ENCODE data around the gene FTCD. TPM values are rescaled to one million over a fixed set of nuclear protein-coding genes. Genes with fewer than 3 reads are reported as not detected.

The FTCD gene
- total and polyA plus RNA-seq, 2 donors (not counting 3 experiments of a cell fraction or from before 2014, with no cell fraction given), result 0.06 to 1.2 TPM

- H3K27ac ChIP-seq (ENCODE audit: insufficient read depth, low read depth, low read length), result no peak overlapping the region
- H3K79me2 ChIP-seq (ENCODE audit: control insufficient read depth, insufficient read depth, low read length), result no peaks in the 10 kb centered on the region
- H3K36me3 ChIP-seq (ENCODE audit: control insufficient read depth in 2 of 2, extremely low read depth in 1 of 2, insufficient read depth in 2 of 2, low read length in 2 of 2), result no peaks in the 10 kb centered on the region
- H3K4me3 ChIP-seq (replicated peaks in 1 of 3; ENCODE audit: insufficient read depth in 1 of 3, low read depth in 1 of 3, low read length in 3 of 3), result no peak overlapping the region
- H3K9me1 ChIP-seq (replicated peaks; ENCODE audit: control insufficient read depth, extremely low read depth, insufficient read depth, low read length), result no peaks in the 10 kb centered on the region
- H4K20me1 ChIP-seq (replicated peaks; ENCODE audit: control insufficient read depth, extremely low read depth, insufficient read depth, low read length), result no peaks in the 10 kb centered on the region
- ChIA-PET POLR2A (no interaction called here), CTCF (no interaction called here)
- TF ChIP-seq CTCF (IDR thresholded peaks at IDR 0.05; ENCODE audit: extremely low read depth in 1 of 2, insufficient read depth in 1 of 2, low read depth in 1 of 2, low read length in 2 of 2), result no peak
- TF ChIP-seq GATA2 (IDR thresholded peaks at IDR 0.05; ENCODE audit: insufficient read depth, insufficient read length, low read depth, low read length), result no peak
- no peak for TF ChIP-seq MYC (IDR thresholded peaks at IDR 0.05; ENCODE audit: low read depth, low read length)
- no peak for TF ChIP-seq POLR2A (IDR thresholded peaks at IDR 0.05; ENCODE audit: low read depth, low read length)
- no peak for TF ChIP-seq JUN (IDR thresholded peaks at IDR 0.05; ENCODE audit: borderline replicate concordance, insufficient read depth, insufficient read length, low read depth)
- no peak for TF ChIP-seq EZH2 (IDR thresholded peaks at IDR 0.05; ENCODE audit: borderline replicate concordance, low read depth, low read length, severe bottlenecking)
- no peak for TF ChIP-seq MAX (IDR thresholded peaks at IDR 0.05; ENCODE audit: insufficient read depth, insufficient read length)
- TF ChIP-seq POLR2AphosphoS5 (IDR thresholded peaks at IDR 0.05; ENCODE audit: insufficient read depth, low read depth, low read length), result no peak
- TF ChIP-seq FOS (IDR thresholded peaks at IDR 0.05; ENCODE audit: borderline replicate concordance, insufficient read depth, low read length), result no peak
- H3K4me1 ChIP-seq (ENCODE audit: control insufficient read depth, extremely low read depth, insufficient read depth, low read length), result peaks cover 3% of the 10 kb centered on the region
- no peak overlapping the region for H2AFZ ChIP-seq (ENCODE audit: low read depth, low read length)
- no peaks in the 10 kb centered on the region for H3K9me3 ChIP-seq (replicated peaks; ENCODE audit: control insufficient read depth, insufficient read depth, low read length)
- DNase-seq (ENCODE audit: low read depth, low spot score) (no peak), FAIRE-seq (no peak)
- BruUV-seq (replicated peaks), result no TSS peak
- H3K4me2 ChIP-seq (ENCODE audit: insufficient read depth, low read length), result no peak overlapping the region
- H3K27me3 ChIP-seq (ENCODE audit: control insufficient read depth in 2 of 2, insufficient read depth in 2 of 2, low read length in 2 of 2), result no peaks in the 10 kb centered on the region
- dilution Hi-C loops (cut with MboI; ENCODE audit: extremely low pct_ligation_motif_present, low sequenced_read_pairs) (no loop called here), intact Hi-C loops (cut with micrococcal nuclease) (loop anchor here (5.0 kb wide), 1 partner anchor 81 kb away; the partner anchor contains the start of gene LSS)
- H3K9ac ChIP-seq (replicated peaks; ENCODE audit: extremely low read depth, insufficient read depth, low read length), result no peak overlapping the region
Measured at GRCh38 chr21:46145840-46146691, 9.3 kb downstream of the FTCD start.

All from endothelial cell of umbilical vein (primary cell).